Measurements from ENCODE around the gene DND1.
"Not testable (repeated sequence)": the region's sequence is repeated elsewhere in the genome, so short reads cannot be mapped to it uniquely, and the experiment has no call there.

DND1 gene

DNA sequence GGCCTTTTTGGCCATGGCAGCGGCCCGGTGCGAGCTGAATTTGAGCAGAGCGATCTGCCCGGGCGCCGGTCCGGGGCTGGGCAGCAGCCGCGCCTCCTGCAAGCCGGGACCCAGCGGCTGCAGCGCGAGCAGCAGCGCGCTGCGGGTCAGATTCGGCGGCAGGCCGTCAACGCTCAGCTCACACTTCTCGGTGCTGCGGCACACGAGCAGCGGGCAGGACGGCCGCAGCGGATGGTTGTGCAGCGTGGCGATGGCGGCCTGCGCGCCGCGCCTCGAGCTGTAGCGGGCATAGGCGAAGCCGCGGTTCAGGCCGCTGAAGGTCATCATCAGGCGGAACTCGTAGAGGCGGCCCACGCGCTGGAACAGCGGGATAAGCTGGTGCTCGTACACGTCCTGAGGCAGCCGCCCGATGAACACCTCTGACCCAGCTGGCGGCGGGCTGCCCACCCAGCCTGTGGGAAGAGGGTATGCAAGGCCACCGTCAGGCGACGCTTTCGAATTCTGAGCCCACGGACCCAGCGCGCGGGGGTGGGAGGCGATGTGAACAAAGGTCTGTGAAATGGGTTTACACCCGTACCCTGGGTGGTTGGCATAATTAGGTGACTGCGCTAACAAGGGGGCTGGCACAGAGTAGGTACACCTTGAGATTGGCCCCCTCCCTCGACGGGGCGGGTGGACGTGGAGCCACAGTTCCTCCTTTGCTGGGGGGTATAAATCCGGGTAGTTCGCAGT is 755 bp downstream of the DND1 start:
- no peak for DNase-seq (ENCODE audit: low read depth in 2 of 2)

DNA sequence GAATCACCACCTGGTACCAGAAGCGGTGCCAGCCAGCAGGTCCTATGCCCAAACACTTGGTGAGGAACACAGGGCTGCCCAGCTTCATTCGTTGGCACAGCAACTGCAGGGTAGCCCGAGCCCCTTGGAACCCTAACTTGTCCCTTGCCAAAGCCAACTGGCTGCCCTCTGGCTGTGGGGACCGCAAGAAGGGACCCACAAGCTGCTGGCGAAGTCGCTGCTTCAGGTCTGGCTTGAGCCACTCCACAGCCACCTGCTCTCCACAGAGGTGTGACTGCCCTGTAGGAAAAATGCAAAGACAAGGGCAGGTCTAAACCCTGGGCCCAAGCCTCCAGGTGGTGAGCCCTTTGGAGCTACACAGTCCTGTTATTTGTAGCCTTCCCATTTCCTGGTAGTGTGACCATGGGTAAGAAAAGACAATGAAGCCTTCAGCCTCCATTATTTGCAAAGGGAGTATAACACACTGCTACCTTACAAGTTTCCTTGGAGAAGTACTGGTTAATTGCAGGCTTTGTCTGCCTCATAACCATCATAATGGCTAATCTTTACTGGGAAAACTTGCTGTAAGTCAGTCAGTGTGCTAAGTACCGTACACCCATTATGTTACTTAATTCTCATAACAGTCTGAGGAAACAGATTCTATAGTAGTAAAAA is 1.8 kb downstream of the DND1 start:
- no peak for DNase-seq (ENCODE audit: low read depth in 2 of 2)

DNA sequence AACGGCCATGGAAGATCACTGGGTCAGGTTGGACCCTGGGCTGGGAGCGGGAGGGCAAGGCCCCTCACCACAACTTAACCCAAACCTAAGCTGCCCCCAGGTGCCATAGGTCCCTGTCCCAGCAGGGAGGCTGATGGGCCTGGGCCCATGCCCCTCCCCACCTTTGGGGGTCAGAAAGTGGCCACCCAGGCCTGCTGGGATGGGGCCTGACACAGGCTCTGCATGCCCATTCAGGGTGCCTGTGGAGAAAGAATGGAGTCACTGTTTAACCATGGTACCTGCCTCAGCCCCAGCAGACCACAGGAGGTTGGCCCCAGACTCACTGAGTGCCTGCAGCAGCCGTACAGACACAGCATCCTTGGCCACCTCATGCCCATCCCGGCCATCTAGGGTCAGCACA is 2.3 kb downstream of the DND1 start:
- not testable (repeated sequence) for DNase-seq (ENCODE audit: low read depth in 2 of 2)

DNA sequence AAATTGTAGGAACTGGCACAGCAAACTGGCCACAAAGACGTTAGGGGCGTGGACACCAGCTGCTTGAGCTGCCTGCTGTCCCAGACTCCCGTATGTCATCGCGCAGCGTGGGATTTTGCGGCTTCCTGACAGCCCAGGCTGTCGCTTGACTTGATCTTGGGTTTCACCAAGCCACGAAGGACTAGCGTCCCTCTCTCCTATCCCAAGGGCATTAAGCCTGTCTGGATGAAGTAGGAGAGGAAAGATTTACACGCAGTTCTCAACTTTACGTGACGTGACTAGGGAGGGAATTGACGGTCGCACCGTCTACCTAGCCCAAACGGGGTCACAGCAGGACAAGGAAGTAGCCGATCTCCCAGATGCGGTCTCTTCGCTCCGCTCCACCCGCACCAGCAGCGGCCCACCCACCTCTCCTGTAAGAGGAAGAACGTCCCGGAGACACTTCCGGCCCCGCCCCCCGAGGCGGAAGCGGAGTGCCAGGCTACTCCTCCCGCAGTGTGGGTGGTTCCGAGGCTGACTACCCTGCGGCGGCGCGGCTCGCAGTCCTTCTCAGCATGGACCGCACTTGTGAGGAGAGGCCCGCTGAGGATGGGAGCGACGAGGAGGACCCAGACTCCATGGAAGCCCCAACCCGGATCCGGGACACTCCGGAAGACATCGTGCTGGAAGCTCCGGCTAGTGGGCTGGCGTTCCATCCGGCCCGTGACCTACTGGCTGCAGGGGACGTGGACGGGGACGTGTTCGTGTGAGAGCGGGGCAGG is 8.8 kb downstream of the DND1 start, which contains the start of gene WDR55:
WDR55 (plus strand) TSS at position 546 of the 761 bp plus-strand sequence; CDS start at position 555, 9 bp downstream.
- peak; percentile 94 to 97 for DNase-seq (ENCODE audit: low read depth in 2 of 2)

DNA sequence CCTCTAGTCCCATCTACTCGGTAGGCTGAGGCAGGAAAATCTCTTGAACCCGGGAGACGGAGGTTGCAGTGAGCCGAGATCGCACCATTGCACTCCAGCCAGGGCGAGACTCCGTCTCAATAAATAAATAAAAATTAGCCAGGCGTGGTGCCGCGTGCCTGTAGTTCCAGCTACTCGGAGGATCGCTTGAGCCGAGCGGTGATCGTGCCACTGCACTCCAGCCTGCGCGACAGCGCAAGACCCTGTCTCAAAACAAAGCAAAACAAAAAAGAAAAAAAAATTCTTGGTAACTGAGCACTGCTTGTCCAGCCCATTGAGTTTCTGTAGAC is 9.4 kb downstream of the DND1 start:
- no peak for DNase-seq (ENCODE audit: low read depth in 2 of 2)

DNA sequence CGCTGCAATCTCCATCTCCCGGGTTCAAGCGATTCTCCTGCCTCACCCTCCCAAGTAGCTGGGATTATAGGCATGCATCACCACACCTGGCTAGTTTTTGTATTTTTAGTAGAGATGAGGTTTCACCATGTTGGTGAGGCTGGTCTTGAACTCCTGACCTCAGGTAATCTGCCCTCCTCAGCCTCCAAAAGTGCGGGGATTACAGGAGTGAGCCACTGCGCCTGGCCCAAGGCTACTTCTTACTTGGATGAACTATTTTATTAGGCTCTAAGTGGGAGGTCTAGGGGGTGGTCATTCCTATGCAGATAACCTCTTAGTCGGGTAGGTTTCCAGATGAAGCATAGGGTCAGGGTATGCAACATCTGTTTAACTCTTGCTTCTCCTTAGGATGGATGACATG is 13.0 kb downstream of the DND1 start:
- not testable (repeated sequence) for DNase-seq (ENCODE audit: low read depth in 2 of 2)

DNA sequence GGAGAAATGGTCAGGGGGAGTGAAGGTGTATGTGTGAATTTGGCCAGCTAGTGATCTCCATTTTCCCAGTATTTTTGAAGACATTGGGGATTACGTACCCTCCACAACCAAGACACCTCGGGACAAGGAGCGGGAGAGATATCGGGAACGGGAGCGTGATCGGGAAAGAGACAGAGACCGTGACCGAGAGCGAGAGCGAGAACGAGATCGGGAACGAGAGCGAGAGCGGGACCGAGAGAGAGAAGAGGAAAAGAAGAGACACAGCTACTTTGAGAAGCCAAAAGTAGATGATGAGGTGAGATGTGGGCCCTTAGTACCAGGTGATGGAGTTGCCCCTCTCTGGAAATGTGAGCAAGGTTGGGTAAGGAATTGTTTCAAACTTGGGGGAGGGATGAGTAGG is 14.5 kb downstream of the DND1 start:
- DNase-seq (ENCODE audit: low read depth in 2 of 2) = no peak

DNA sequence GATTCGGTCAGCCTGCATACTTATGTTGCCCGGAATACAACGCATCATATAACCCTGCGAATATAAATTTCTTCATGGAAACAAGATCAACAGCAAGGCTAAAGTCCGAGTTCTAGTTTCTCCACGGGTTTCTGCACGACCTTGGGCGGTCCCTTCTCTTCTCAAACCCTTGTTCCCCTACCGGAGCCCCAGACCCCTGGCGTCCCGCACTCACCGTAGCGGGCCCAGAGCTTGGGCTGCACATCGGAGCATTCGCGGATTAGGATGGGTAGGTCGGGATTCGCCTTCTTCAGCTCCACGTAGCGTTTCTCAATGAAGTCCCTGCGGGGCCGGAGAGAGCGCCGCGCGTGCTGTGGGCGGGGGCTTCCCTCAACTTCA is 26.3 kb downstream of the DND1 start:
- no peak for DNase-seq (ENCODE audit: low read depth in 2 of 2)

DNA sequence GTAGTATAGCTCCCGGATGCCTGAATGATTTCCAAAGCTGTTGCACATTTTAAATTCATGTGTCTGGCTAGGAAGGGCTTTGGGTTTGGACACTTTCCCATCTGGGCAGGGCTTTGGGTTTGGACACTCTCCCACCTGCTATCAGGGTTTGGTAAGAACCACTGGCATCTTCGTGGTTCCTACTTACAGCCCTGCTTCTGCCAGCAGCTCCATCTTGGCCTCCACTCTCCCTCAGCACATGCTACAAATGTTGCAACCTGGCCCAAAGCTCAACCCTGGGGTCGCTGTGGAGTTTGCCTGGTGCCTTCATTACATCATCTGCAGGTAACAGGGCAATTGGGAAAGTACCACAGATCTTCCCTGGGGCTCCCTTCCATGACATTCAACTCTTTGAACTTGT is 30.7 kb downstream of the DND1 start:
- no peak for DNase-seq (ENCODE audit: low read depth in 2 of 2)

DNA sequence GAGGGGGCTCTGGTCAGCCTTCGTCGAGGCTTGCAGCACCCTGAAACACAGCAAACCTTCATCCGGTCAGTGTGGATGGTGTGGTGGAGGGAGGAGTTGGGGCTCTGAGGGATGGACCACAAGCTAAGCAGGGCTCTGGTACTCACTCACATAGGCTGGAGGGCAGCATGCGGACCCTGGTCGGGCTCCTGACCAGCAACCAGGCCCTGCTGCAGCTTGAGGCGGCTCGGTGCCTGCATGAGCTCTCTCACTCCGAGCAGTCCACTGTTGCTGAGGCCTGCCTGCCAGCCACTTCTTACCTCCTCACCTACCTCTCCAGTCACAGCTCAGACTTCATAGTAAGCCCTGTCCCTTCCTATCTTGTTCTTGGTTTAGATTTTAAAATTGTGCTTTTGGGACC is 31.7 kb downstream of the DND1 start:
- DNase-seq (ENCODE audit: low read depth in 2 of 2) = no peak

DNA sequence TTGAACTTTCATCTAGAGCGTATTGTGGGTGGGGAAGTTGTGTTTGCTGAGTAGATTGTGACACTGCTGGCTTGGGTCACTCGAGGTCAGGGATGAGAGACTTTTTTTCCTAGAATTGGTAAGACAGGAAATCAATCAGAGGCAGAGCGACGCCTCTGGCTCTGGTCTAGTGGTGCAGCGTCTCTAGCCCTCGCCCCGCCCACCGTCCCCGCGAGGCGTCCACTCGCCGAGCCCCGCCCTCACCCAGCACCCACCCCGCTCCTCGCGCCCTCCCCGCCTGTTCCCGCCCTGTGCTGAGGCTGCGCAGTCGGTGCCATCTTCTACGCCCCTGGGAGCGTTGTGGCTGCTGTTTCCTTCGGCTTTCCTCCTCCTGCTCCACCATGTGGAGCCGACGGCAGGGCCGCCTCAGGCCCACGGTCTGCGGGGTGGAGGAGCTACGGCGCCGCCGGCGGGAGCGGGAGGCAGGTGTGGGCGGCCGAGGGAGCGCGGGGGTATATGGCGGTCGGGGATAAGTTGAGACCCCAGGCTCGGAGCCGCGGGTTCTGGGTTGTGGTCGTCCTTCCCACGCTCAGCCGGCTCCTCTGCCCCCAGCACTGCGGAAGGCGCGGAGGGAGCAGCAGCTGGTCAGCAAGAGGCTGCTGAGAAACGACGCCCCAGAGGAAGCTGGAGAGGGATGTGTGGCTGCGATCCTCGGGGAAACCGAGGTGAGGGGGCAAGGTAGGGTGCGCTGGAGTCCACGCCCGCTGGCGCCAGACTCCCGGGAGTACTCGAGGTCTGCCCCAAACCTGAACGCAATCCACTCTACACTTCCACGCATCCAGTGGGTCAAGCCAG is 34.0 kb downstream of the DND1 start, which contains the start of gene TMCO6:
TMCO6 (plus strand) TSS at position 304 of the 834 bp plus-strand sequence; CDS start at position 381, 77 bp downstream.
- DNase-seq (ENCODE audit: low read depth in 2 of 2) = peak; percentile 98 to 99

DNA sequence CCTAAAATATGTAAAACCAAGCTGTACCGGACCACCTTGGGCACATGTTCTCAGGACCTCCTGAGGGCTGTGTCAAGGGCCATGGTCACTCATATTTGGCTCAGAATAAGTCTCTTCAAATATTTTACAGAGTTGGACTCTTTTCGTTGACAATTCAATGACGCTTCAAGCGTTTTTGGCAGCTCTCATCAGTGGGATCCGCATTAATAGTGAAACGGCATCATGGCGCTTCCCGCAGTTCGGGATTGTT is 34.6 kb downstream of the DND1 start:
- DNase-seq (ENCODE audit: low read depth in 2 of 2) = not testable (repeated sequence)

DNA sequence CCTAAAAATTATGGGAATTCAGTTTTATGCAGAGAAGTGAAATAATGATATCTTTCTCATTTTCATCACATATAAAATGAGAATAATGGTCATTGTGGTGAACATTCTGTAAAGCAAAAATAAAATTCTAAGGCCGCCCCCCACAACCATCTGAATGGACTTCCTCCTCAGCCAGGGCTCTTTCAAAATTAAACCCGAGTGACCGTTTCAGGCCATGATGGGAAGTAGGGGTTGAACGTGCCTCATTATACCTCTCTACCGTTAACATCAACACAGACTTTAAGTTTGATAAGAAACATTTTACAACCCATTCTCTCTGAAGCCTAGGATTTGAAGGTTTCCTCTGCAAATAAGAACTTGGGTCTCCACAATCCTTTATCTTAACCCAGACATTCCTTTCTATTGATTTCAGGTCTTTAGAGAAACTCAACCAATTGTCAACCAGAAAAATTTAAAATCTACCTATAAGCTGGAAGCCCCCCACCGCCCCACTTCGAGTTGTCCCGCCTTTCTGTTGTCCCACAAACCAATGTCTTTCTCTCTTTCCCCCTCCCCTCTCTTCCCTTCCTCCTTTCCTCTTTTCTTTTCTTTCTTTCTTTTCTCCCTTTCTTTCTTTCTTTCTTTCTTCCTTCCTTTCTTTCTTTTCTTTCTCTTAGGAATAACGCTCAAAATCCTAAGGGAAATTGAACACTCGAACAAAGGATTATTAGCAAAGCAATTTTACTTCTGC is 35.8 kb downstream of the DND1 start:
- DNase-seq (ENCODE audit: low read depth in 2 of 2) = no peak

DNA sequence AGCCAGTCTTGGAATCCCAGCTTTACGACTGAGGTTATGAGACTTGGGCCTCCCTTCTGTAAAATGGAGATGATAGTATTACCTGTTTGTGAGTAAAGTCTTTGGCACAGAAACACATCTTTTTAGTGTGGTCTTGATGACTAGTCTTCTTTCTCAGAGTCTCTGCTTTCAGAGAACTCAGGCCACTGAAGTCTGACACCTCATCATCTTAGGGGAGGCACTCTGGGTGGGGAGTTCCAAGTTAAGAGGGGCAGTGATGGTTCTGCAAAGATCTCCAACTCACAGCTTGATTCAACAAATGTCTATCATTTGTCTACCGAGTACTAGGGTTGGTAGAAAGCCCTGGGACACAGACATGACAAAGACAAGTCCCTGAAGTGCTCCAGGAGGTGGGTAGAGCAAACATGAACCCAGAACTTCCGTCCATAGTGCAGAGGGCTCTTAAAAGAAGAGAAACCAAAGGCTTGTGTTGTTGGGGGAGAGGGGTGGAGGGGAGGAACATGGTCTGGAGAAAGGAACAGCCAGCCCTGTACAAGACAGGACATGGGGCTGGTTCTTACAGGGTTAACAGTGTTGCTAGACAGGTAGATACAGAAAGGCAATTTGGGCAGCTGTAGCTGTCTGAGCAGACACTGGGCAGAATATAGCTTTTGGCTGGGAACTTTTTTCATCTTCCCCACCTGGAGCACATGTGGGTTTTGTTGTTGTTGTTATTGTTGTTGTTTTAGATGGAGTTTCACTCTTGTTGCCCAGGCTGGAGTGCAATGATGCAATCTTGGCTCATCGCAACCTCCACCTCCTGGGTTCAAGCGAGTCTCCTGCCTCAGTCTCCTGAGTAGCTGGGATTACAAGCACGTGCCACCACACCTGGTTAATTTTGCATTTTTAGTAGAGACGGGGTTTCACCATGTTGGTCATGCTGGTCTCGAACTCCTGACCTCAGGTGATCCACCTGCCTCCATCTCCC is 37.8 kb downstream of the DND1 start:
- DNase-seq (ENCODE audit: low read depth in 2 of 2) = no peak

DNA sequence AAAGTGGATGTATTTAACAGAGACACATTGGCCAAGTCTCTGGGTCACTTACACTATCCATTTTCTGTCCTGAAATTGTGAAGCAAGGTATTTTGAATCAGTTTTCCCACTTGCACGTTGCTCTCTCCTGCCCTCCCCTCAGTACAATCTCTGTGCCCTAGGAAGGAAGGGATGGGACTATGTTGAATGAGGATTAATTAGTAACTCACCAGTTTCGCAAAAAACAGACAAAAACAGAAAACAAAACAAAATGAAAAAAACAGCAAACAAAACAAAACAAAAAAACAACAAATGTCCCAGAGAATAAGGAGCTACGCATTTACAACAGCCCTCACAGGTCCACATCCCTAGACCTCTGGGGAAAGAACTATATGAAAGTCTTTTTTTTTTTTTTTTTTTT is 39.3 kb downstream of the DND1 start:
- DNase-seq (ENCODE audit: low read depth in 2 of 2) = no peak

DNA sequence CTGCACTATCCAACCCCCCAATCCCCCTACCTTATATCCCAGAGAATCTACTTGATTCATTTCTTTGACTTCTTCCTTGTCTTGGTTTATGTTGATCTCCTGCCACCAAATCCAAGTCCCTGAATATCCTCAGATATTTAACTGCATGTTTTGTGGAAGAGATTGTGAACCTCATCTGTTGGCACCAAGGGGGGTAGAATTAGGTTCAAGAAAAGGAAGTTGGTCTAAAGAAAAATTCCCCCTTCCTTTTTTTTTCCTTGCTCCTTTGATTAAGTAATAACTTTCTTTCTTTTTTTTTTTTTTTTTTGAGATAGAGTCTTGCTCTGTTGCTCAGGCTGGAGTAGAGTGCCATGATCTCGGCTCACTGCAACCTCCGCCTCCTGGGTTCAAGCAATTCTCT is 39.9 kb downstream of the DND1 start:
- DNase-seq (ENCODE audit: low read depth in 2 of 2) = no peak

DNA sequence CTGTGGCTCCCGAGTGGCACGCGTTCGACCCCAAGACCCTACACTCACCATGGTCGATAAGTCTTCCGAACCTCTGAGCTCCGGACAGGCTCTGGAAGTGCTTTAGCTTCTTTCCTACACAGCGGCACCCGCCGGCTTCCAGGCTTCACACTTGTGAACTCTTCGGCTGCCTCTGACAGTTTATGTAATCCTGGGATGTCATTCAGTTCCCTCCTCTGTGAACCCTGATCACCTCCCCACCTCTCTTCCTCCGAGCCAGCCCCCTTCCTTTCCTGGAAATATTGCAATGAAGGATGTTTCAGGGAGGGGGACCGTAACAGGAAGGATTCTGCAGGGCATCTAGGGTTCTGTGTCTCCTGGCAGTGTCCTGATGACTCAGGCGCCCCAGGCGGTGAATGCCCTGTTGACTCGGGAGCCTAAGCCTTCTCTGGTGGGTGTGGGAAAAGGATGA is 40.3 kb downstream of the DND1 start, which contains the start of gene CD14:
CD14 (minus strand) TSS at position 155 of the 451 bp plus-strand sequence; CDS start at position 51, 104 bp downstream.
- no peak for DNase-seq (ENCODE audit: low read depth in 2 of 2)

DNA sequence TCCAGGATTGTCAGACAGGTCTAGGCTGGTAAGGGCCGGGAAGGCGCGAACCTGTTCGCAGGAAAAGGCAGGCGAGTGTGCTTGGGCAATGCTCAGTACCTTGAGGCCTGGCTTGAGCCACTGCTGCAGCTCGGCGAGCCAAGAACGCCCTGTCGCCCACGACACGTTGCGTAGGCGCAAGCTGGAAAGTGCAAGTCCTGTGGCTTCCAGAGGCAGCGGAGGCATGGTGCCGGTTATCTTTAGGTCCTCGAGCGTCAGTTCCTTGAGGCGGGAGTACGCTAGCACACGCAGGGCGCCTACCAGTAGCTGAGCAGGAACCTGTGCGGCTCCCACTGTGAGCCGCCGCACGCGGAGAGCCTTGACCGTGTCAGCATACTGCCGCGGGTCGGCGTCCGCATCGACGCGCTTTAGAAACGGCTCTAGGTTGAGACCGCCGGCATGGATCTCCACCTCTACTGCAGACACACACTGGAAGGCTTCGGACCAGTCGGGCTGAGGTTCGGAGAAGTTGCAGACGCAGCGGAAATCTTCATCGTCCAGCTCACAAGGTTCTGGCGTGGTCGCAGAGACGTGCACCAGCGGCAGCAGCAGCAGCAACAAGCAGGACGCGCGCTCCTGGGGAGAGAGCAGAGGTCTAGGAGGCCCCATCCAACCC is 40.9 kb downstream of the DND1 start:
- peak; percentile 20 to 31 for DNase-seq (ENCODE audit: low read depth in 2 of 2)

DNA sequence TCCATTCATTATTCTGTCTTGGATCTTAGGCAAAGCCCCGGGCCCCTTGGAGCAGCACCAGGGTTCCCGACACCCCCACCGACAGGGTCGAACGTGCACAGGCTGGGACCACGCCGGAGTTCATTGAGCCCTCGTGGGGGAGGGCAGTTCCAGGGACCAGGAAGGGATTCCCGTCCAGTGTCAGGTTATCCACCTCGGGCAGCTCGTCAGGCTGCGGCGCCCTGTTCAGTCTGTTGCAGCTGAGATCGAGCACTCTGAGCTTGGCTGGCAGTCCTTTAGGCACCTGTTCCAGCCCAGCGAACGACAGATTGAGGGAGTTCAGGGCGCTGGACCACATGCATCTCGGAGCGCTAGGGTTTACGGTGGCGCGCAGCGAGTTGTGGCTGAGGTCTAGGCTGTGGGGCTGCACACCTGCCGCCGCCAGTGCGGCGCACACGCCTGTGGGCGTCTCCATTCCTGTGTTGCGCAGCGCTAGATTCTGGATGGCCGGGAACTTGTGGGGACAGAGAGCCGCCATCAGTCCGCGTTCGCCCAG is 41.5 kb downstream of the DND1 start:
- no peak for DNase-seq (ENCODE audit: low read depth in 2 of 2)

Measured in stimulated activated CD4-positive, alpha-beta T cell treated with anti-CD3 and anti-CD28 coated beads, Interleukin-4, amount 100 ng/mL, for 48 hours (primary cell).